ENCODE data around the gene C1QL2. TPM values are rescaled to one million over a fixed set of nuclear protein-coding genes. Genes with fewer than 3 reads are reported as not detected.

The C1QL2 gene
- total RNA-seq, 2 donors from 2014 or later, result not detected

GRCh38 chr2:119181391-119181790 is 22.8 kb upstream of the C1QL2 start:
- intact Hi-C loops (cut with DNase I), result no loop called here
- no peak for DNase-seq
- no peak for ATAC-seq

- intact Hi-C loops (cut with DNase I), result no loop called here
- peak in 1 of 2 donors; percentile 18 for ATAC-seq
- no peak for DNase-seq
Measured at GRCh38 chr2:119180892-119181291, 22.3 kb upstream of the C1QL2 start.

GRCh38 chr2:119179991-119180390 is 21.4 kb upstream of the C1QL2 start:
- intact Hi-C loops (cut with DNase I), result no loop called here
- no peak for ATAC-seq
- DNase-seq, result no peak

- DNase-seq (no peak), ATAC-seq (peak; percentile 41 to 52)
- intact Hi-C loops (cut with DNase I), result no loop called here
Measured at GRCh38 chr2:119179202-119179601, 20.7 kb upstream of the C1QL2 start.

- intact Hi-C loops (cut with DNase I), result no loop called here
- no peak for DNase-seq
- ATAC-seq, result peak in 1 of 2 donors; percentile 9
Measured at GRCh38 chr2:119178776-119179175, 20.2 kb upstream of the C1QL2 start.

- DNase-seq (no peak), ATAC-seq (no peak)
- intact Hi-C loops (cut with DNase I), result no loop called here
Measured at GRCh38 chr2:119177838-119178190, 19.3 kb upstream of the C1QL2 start.

GRCh38 chr2:119177171-119177837 is 18.8 kb upstream of the C1QL2 start:
- no peak for ATAC-seq
- intact Hi-C loops (cut with DNase I), result no loop called here
- DNase-seq, result no peak

GRCh38 chr2:119175517-119175916 is 17.0 kb upstream of the C1QL2 start:
- intact Hi-C loops (cut with DNase I), result no loop called here
- no peak for DNase-seq
- ATAC-seq, result no peak

- no peak for DNase-seq
- intact Hi-C loops (cut with DNase I), result no loop called here
- no peak for ATAC-seq
Measured at GRCh38 chr2:119174993-119175347, 16.4 kb upstream of the C1QL2 start.

GRCh38 chr2:119174216-119174992 is 15.9 kb upstream of the C1QL2 start:
- intact Hi-C loops (cut with DNase I), result no loop called here

GRCh38 chr2:119173556-119174060 is 15.1 kb upstream of the C1QL2 start:
- DNase-seq, result no peak
- ATAC-seq, result no peak
- intact Hi-C loops (cut with DNase I), result no loop called here

More at GRCh38 chr2:119174216-119174992, 15.9 kb upstream of the C1QL2 start:
- DNase-seq (no peak), ATAC-seq (peak in 1 of 2 donors; percentile 44)

- DNase-seq (no peak), ATAC-seq (no peak)
- intact Hi-C loops (cut with DNase I), result no loop called here
Measured at GRCh38 chr2:119170504-119170903, 12.0 kb upstream of the C1QL2 start.

GRCh38 chr2:119169717-119170116 is 11.2 kb upstream of the C1QL2 start:
- intact Hi-C loops (cut with DNase I), result no loop called here
- ATAC-seq (no peak), DNase-seq (no peak)

GRCh38 chr2:119160361-119160990 is 1.9 kb upstream of the C1QL2 start:
- intact Hi-C loops (cut with DNase I), result no loop called here
- no peak for DNase-seq
- ATAC-seq, result peak; percentile 36 to 90

GRCh38 chr2:119157850-119158511 is 570 bp downstream of the C1QL2 start:
- no peak for ATAC-seq
- intact Hi-C loops (cut with DNase I), result no loop called here
- no peak for DNase-seq

- DNase-seq (no peak), ATAC-seq (no peak)
- intact Hi-C loops (cut with DNase I), result no loop called here
Measured at GRCh38 chr2:119156891-119157773, 1.4 kb downstream of the C1QL2 start.

GRCh38 chr2:119156105-119156890 is 2.3 kb downstream of the C1QL2 start:
- intact Hi-C loops (cut with DNase I), result no loop called here
- ATAC-seq (no peak), DNase-seq (no peak)

GRCh38 chr2:119155633-119156032 is 2.9 kb downstream of the C1QL2 start:
- DNase-seq (no peak), ATAC-seq (peak in 1 of 2 donors; percentile 31)
- intact Hi-C loops (cut with DNase I), result no loop called here

All from left cardiac atrium (tissue), 4 donors.